ENCODE measurements around the gene C2CD4D.

The C2CD4D gene

GRCh38 chr1:151834239-151834638 lies 5.4 kb downstream of the C2CD4D start:
- DNase-seq (ENCODE audit: low spot score) = no peak

GRCh38 chr1:151833172-151833900 lies 6.3 kb downstream of the C2CD4D start:
- DNase-seq (ENCODE audit: low spot score) = no peak

GRCh38 chr1:151832318-151832980 lies 7.2 kb downstream of the C2CD4D start:
- peak; percentile 54 for DNase-seq (ENCODE audit: low spot score)

GRCh38 chr1:151831605-151832004 lies 8.0 kb downstream of the C2CD4D start, which contains the start of gene RORC:
Gene RORC (minus strand): TSS chr1:151831802. CDS start chr1:151831764, 38 bp downstream.
- DNase-seq (ENCODE audit: low spot score) = no peak

DNA sequence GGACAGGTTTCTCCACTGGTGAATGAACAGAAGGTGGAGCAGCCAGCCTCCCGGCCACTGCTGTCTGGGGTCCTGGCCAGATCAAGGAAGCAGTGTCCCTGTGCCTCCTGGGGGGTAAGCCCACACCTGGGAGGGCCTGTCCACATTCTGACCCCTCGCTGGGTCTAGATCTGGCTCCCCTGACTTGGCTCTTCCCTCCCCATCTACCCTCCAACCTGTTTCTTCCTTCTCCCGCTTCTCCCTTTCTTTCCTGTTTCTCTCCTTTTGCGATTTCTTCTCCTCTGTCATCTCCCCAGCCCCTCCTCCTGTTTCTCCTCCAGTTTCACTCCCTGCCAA lies 8.4 kb downstream of the C2CD4D start:
- DNase-seq (ENCODE audit: low spot score) = no peak

DNA sequence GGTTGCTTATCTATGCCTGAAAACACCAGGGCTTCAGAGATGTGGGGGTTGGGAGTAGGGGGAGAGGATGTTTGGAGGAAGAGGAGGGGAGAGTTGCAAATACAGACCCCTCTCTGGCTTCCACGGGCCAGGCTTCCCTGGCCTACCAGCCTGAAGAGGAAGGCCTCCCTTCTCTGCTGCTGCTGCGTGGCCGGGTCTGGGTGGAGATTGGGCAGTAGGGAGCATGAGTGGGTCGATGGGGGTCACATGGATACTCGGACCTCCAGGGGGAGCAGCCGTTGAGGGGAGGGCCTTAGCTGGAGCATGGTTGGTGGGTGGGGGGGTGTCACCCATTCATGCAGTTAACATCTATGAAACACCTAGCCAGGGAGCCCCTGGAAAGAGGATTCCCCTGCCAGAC lies 9.6 kb downstream of the C2CD4D start:
- DNase-seq (ENCODE audit: low spot score) = no peak

DNA sequence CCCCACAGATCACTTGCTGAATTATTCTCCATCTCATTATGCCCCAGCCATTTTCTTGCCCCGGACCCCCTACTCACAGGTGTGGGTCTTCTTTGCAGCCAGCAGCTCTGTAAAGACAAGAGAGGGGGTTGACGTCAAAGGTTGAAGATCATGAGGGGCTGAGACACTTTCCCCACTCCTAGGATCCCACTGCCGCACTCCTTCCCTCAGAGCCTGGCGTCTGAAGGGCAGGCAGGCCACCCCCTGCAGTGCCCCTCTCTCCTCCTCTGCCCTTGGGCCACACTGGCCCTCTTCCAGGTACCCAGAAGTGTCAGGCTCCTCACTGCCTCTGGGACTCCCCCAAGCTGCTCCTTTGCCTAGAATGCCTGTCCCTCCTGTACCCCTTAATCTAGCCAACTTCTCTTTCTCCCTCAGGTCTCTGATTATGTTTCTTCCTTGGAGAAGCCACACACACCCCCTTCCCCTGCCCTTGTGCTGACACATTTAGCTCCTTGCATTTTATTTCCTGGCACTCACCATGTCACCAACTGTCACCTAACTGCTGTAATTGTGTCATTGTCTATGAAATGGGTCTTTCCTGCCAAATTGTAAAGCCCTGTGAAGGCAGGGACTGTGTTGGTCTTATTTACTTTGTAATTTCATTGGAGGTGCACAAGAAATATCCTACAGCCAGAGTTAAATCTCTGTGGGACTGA lies 10.1 kb downstream of the C2CD4D start:
- no peak for DNase-seq (ENCODE audit: low spot score)

GRCh38 chr1:151828921-151829320 lies 10.7 kb downstream of the C2CD4D start:
- DNase-seq (ENCODE audit: low spot score) = peak; percentile 63

- no peak for DNase-seq (ENCODE audit: low spot score)
Observed at GRCh38 chr1:151827853-151828252, 11.8 kb downstream of the C2CD4D start.

GRCh38 chr1:151825751-151826660 lies 13.6 kb downstream of the C2CD4D start:
- DNase-seq (ENCODE audit: low spot score) = no peak

- DNase-seq (ENCODE audit: low spot score) = no peak
Observed at GRCh38 chr1:151825204-151825603, 14.4 kb downstream of the C2CD4D start.

DNA sequence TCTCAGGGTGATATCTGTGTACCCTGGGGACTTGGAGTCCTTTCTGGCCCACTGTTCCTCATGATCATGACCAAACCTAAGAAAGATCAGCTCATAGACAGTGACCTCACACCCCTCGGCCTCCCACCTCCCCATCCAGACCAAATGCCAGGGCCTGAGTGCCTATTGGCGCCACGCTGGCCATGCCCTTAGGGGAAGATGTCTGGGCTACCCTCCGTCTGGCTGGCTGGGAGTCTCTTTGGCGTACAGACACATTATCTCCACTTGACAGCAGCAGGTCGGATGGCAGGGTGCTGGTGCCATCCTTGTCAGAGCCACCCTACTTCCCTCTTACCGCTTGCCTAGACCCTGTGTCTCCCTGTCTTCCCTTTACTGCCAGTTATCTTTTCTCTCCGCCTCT lies 16.4 kb downstream of the C2CD4D start:
- no peak for DNase-seq (ENCODE audit: low spot score)

GRCh38 chr1:151822404-151822803 lies 17.2 kb downstream of the C2CD4D start:
- no peak for DNase-seq (ENCODE audit: low spot score)

GRCh38 chr1:151820940-151821339 lies 18.7 kb downstream of the C2CD4D start:
- no peak for DNase-seq (ENCODE audit: low spot score)

- DNase-seq (ENCODE audit: low spot score) = no peak
Observed at GRCh38 chr1:151819976-151820623, 19.5 kb downstream of the C2CD4D start.

DNA sequence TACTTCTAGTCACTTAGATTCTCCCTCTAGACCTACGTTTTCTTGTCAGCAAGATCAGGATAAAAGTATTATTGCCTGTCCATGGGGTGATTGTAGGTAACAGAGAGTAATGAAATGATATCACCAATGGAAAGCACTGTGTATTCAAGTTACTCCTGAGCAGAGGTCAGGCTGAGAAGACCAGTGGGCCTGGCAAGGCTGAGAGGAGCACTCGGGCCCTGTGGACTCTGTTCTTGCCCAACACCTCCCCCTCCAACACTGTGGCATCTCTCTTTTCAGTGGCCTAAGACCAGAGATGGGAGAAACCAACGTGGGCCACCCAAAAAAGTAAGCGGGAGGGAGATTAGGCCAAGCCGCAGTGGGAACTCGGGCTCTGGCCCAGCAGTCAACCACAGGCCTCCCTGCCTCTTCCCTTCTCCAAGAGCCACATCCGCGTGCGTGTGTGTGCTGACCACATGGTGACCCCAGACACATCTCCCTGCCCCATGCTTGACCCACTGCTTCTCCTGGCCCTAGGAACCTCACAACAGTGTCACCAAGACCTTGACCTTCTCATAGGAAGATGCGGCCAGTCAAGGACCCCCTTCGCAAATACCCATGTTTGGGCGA lies 20.3 kb downstream of the C2CD4D start:
- no peak for DNase-seq (ENCODE audit: low spot score)

DNA sequence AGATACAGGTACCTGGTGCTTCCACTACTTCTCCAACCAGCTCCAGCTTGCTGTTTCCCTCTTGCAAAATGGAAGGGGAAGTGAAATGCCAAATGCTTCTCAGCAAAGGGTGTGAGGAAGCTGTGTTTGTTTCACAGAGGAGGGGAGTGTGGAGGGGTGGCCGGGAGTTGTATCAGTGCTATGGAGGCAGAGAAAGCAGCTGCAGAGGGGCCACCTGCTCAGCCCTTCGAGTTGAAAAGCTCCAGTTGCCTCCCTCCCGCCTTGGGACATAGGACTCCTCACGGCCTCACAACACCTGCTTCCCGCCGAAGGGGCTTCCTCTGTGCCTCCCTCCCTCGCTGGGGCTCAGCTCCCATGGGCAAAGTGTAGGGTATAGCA lies 22.3 kb downstream of the C2CD4D start:
- no peak for DNase-seq (ENCODE audit: low spot score)

- no peak for DNase-seq (ENCODE audit: low spot score)
Observed at GRCh38 chr1:151816548-151817352, 22.9 kb downstream of the C2CD4D start.

- no peak for DNase-seq (ENCODE audit: low spot score)
Observed at GRCh38 chr1:151815716-151816327, 23.8 kb downstream of the C2CD4D start.

GRCh38 chr1:151814971-151815545 lies 24.6 kb downstream of the C2CD4D start:
- DNase-seq (ENCODE audit: low spot score) = no peak
